GM15510 (cell line): ENCODE data around the gene PLXDC2.

Experiments
- POLR2A ChIP-seq: IDR thresholded peaks from 3 replicates; pipeline ENCODE4 v1.6.1; 2011; ENCODE audit warnings: borderline replicate concordance; ENCODE audit not compliant: insufficient read length; ENCODE audit errors: extremely low read depth

Gene PLXDC2

GRCh38 chr10:20109613-20110012, 293.4 kb downstream of the PLXDC2 start:
- no peak for TF ChIP-seq POLR2A

GRCh38 chr10:20110125-20111100, 294.2 kb downstream of the PLXDC2 start:
- no peak for TF ChIP-seq POLR2A

GRCh38 chr10:20114179-20114578, 297.9 kb downstream of the PLXDC2 start:
- no peak for TF ChIP-seq POLR2A

- TF ChIP-seq POLR2A = no peak
Measured at GRCh38 chr10:20115894-20116293, 299.7 kb downstream of the PLXDC2 start.

GRCh38 chr10:20117471-20117870, 301.2 kb downstream of the PLXDC2 start:
- no peak for TF ChIP-seq POLR2A

- TF ChIP-seq POLR2A = no peak
Measured at GRCh38 chr10:20118119-20118518, 301.9 kb downstream of the PLXDC2 start.

- no peak for TF ChIP-seq POLR2A
Measured at GRCh38 chr10:20128811-20129210, 312.6 kb downstream of the PLXDC2 start.

- no peak for TF ChIP-seq POLR2A
Measured at GRCh38 chr10:20132816-20133215, 316.6 kb downstream of the PLXDC2 start.

GRCh38 chr10:20133669-20134189, 317.5 kb downstream of the PLXDC2 start:
- no peak for TF ChIP-seq POLR2A

GRCh38 chr10:20142311-20142710, 326.1 kb downstream of the PLXDC2 start:
- no peak for TF ChIP-seq POLR2A

- no peak for TF ChIP-seq POLR2A
Measured at GRCh38 chr10:20144268-20144667, 328.0 kb downstream of the PLXDC2 start.

GRCh38 chr10:20146004-20146403, 329.8 kb downstream of the PLXDC2 start:
- no peak for TF ChIP-seq POLR2A

- no peak for TF ChIP-seq POLR2A
Measured at GRCh38 chr10:20147684-20148083, 331.5 kb downstream of the PLXDC2 start.

- no peak for TF ChIP-seq POLR2A
Measured at GRCh38 chr10:20156511-20156910, 340.3 kb downstream of the PLXDC2 start.

GRCh38 chr10:20157314-20157713, 341.1 kb downstream of the PLXDC2 start:
- TF ChIP-seq POLR2A = no peak

- TF ChIP-seq POLR2A = no peak
Measured at GRCh38 chr10:20158086-20158485, 341.9 kb downstream of the PLXDC2 start.

GRCh38 chr10:20162123-20162522, 345.9 kb downstream of the PLXDC2 start:
- TF ChIP-seq POLR2A = no peak

GRCh38 chr10:20166096-20166675, 350.0 kb downstream of the PLXDC2 start:
- no peak for TF ChIP-seq POLR2A
